Left lung (tissue), 10 donors: ENCODE measurements around the gene MYF6. TPM values are rescaled to one million over a fixed set of nuclear protein-coding genes. Genes with fewer than 3 reads are reported as not detected.

Experiments used
- ATAC-seq: fragments of 200-7000 bp; cut with Tn5 transposase; one replicate; pipeline ENCODE4 v1.9.1; 2020; ENCODE audit warnings: moderate library complexity
- DNase-seq, 4 donors: peaks; one replicate each; pipeline ENCODE4 v3.0.0-alpha.2; 2013 to 2020
- H3K27ac ChIP-seq, 2 donors: fragments of 200-600 bp; sonication (generic) in 1 of 2; one replicate each; pipeline versions ENCODE4 v1.5.0 to v1.8.0; 2020 to 2021
- H3K27me3 ChIP-seq, 2 donors: fragments of 200-600 bp; sonication (generic) in 1 of 2; one replicate each; pipeline versions ENCODE4 v1.5.0 to v1.8.0; 2020 to 2021
- H3K36me3 ChIP-seq, 2 donors: fragments of 200-600 bp; sonication (generic) in 1 of 2; one replicate each; pipeline versions ENCODE4 v1.5.0 to v1.8.0; 2020 to 2021
- H3K4me1 ChIP-seq, 2 donors: fragments of 200-600 bp; one replicate each; pipeline ENCODE4 v1.8.0; 2021
- H3K4me3 ChIP-seq, 2 donors: fragments of 200-600 bp; sonication (generic) in 1 of 2; one replicate each; pipeline versions ENCODE4 v1.5.0 to v1.8.0; 2020 to 2021; ENCODE audit warnings: mild to moderate bottlenecking in 1 of 2
- H3K9me3 ChIP-seq, 2 donors: fragments of 200-600 bp; sonication (generic) in 1 of 2; one replicate each; pipeline versions ENCODE4 v1.5.0 to v1.8.0; 2020 to 2021
- CTCF ChIP-seq, 2 donors: fragments of 200-600 bp; sonication (generic) in 1 of 2; IDR thresholded peaks; one replicate each; pipeline versions ENCODE4 v1.5.0 to v1.8.0; 2021; ENCODE audit warnings: antibody characterized with exemption in 2 of 2
- intact Hi-C, 2 donors: fragments of 100-400 bp; cut with DNase I; formaldehyde crosslinking; loops; one replicate each; pipeline versions ENCODE4 v1.11.2 to v1.14.2; 2022
- polyA plus RNA-seq, 6 donors: library from polyadenylated mRNA; unstranded; fragments of 120-200 nt; gene quantifications; one replicate each; pipeline ENCODE4 v1.2.1, GENCODE V29; 2013; ENCODE audit not compliant: insufficient read length in 6 of 6
- total RNA-seq, 2 donors: library from RNA; stranded (reverse); fragmentation: NEBNext Ultra II Directional; extraction: Animal tissue kit (Norgen Biotek cat#: 25700); gene quantifications; one replicate each; pipeline ENCODE4 v1.2.1, GENCODE V29; 2021
- donor health status: DM: no; HTN: yes; CAD: no.
- donor health status: DM: no; HTN: no; CAD: no.

The MYF6 gene
- total and polyA plus RNA-seq, 8 donors = 0.13 to 0.46 (median 0.24) TPM; not detected in 2

DNA sequence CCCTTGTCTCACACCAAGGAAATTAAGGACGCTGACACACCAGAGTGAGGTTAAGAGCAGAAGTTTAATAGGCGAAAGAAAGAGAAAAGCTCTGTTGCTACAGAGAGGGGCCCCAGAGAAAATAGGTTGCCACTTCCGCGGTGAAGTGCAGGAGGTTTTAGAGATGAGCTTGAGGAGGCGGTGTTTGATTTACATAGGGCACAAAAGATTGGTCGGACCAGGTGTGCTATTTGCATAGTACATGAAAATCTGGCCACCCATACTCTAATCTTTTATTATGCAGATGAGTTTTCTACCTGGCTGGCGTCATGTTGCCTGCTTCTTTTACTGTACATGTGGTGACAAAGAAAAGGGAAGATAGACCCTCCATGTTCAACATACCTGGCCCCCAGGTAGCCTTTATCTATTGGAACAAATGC, 23.3 kb upstream of the MYF6 start:
- Histone ChIP-seq H3K4me3 (no peak overlapping the region), H3K27ac (no peak overlapping the region), H3K9me3 (no peaks in the 10 kb centered on the region), H3K4me1 (no peaks in the 10 kb centered on the region), H3K27me3 (no peaks in the 10 kb centered on the region), H3K36me3 (no peaks in the 10 kb centered on the region)
- no peak for TF ChIP-seq CTCF (IDR thresholded peaks at IDR 0.05)
- intact Hi-C loops = no loop called here
- DNase-seq (no peak), ATAC-seq (no peak)

- ATAC-seq = no peak
- Histone ChIP-seq H3K27me3 (no peaks in the 10 kb centered on the region), H3K4me3 (no peak overlapping the region), H3K4me1 (no peaks in the 10 kb centered on the region), H3K9me3 (no peaks in the 10 kb centered on the region), H3K36me3 (no peaks in the 10 kb centered on the region), H3K27ac (no peak overlapping the region)
- DNase-seq = no peak
- intact Hi-C loops = no loop called here
- no peak for TF ChIP-seq CTCF (IDR thresholded peaks at IDR 0.05)
Measured at GRCh38 chr12:80690090-80690489, 17.3 kb upstream of the MYF6 start.

- no peak for TF ChIP-seq CTCF (IDR thresholded peaks at IDR 0.05)
- H3K36me3 ChIP-seq = no peaks in the 10 kb centered on the region
- H3K27me3 ChIP-seq = no peaks in the 10 kb centered on the region
- no peak overlapping the region for H3K27ac ChIP-seq
- ATAC-seq = no peak
- no peaks in the 10 kb centered on the region for H3K9me3 ChIP-seq
- no peaks in the 10 kb centered on the region for H3K4me1 ChIP-seq
- H3K4me3 ChIP-seq = no peak overlapping the region
- DNase-seq = no peak
- intact Hi-C loops = no loop called here
Measured at GRCh38 chr12:80690513-80690912, 16.9 kb upstream of the MYF6 start.

- DNase-seq (no peak), ATAC-seq (no peak)
- no peak for TF ChIP-seq CTCF (IDR thresholded peaks at IDR 0.05)
- H3K4me3 ChIP-seq = no peak overlapping the region
- no peaks in the 10 kb centered on the region for H3K4me1 ChIP-seq
- H3K27ac ChIP-seq = no peak overlapping the region
- no peaks in the 10 kb centered on the region for H3K9me3 ChIP-seq
- no peaks in the 10 kb centered on the region for H3K27me3 ChIP-seq
- no peaks in the 10 kb centered on the region for H3K36me3 ChIP-seq
- intact Hi-C loops = no loop called here
Measured at GRCh38 chr12:80692114-80692513, 15.3 kb upstream of the MYF6 start.

GRCh38 chr12:80697270-80697887, 10.1 kb upstream of the MYF6 start:
- Histone ChIP-seq H3K9me3 (no peaks in the 10 kb centered on the region), H3K27ac (no peak overlapping the region), H3K4me3 (no peak overlapping the region), H3K27me3 (no peaks in the 10 kb centered on the region), H3K4me1 (no peaks in the 10 kb centered on the region), H3K36me3 (no peaks in the 10 kb centered on the region)
- intact Hi-C loops = no loop called here
- ATAC-seq (no peak), DNase-seq (no peak)
- TF ChIP-seq CTCF (IDR thresholded peaks at IDR 0.05) = no peak
